GM10248 (cell line): ENCODE results near the gene ACOX3.

Experiments used
- CTCF ChIA-PET: fragments of 300-600 bp; sonication (Branson Sonifier 250); formaldehyde crosslinking; extraction: SDS; loops from one replicate; lab custom pipeline; 2021; ENCODE audit warnings: antibody characterized with exemption; lab: Yijun Ruan, JAX
- POLR2A ChIA-PET: fragments of 350-650 bp; sonication (Branson Sonifier 250); formaldehyde crosslinking; extraction: SDS; loops from one replicate; lab custom pipeline; 2020; ENCODE audit warnings: antibody characterized with exemption; lab: Yijun Ruan, JAX
- DNase-seq: peaks from one replicate; pipeline ENCODE4 v3.0.0; 2012; ENCODE audit errors: extremely low spot score
- CTCF ChIP-seq: IDR thresholded peaks from 2 replicates; pipeline ENCODE4 v1.5.1; 2012; ENCODE audit warnings: mild to moderate bottlenecking, low read depth; ENCODE audit errors: extremely low read depth, missing control alignments, control extremely low read depth

The ACOX3 gene

GRCh38 chr4:8321220-8321619 lies 119.3 kb downstream of the ACOX3 start:
- TF ChIP-seq CTCF = no peak
- ChIA-PET POLR2A (no interaction called here), CTCF (no interaction called here)
- DNase-seq = no peak

GRCh38 chr4:8320386-8320750 lies 120.2 kb downstream of the ACOX3 start:
- CTCF ChIA-PET = interaction anchor here (1.4 kb wide), 1 partner anchor 82 kb away, joined by 5 read pairs; no protein-coding TSS in a partner anchor
- DNase-seq = no peak

GRCh38 chr4:8319731-8320385 lies 120.7 kb downstream of the ACOX3 start:
- no peak for DNase-seq
- TF ChIP-seq CTCF = no peak
- ChIA-PET POLR2A (no interaction called here), CTCF (interaction anchor here (1.4 kb wide), 1 partner anchor 83 kb away, joined by 5 read pairs; no protein-coding TSS in a partner anchor)

More at GRCh38 chr4:8320386-8320750, 120.2 kb downstream of the ACOX3 start:
- TF ChIP-seq CTCF = peak; percentile 16
- POLR2A ChIA-PET = no interaction called here

- CTCF ChIA-PET = no interaction called here
Observed at GRCh38 chr4:8319061-8319460, 121.5 kb downstream of the ACOX3 start.

GRCh38 chr4:8318509-8318908 lies 122.0 kb downstream of the ACOX3 start:
- DNase-seq = no peak
- TF ChIP-seq CTCF = no peak
- POLR2A ChIA-PET = no interaction called here
- CTCF ChIA-PET = no interaction called here

More at GRCh38 chr4:8319061-8319460, 121.5 kb downstream of the ACOX3 start:
- TF ChIP-seq CTCF = no peak
- DNase-seq = no peak
- POLR2A ChIA-PET = no interaction called here

GRCh38 chr4:8317474-8317873 lies 123.0 kb downstream of the ACOX3 start:
- no peak for DNase-seq
- ChIA-PET POLR2A (no interaction called here), CTCF (no interaction called here)
- TF ChIP-seq CTCF = no peak
